Right lobe of liver (tissue), 6 donors: ENCODE measurements around the gene LRP10. TPM values are rescaled to one million over a fixed set of nuclear protein-coding genes. Genes with fewer than 3 reads are reported as not detected.

Experiments
- ATAC-seq, 4 donors: fragments of 200-7000 bp; cut with Tn5 transposase; one replicate each; pipeline ENCODE4 v1.9.1; 2020; ENCODE audit warnings: mild to moderate bottlenecking in 4 of 4, moderate library complexity in 4 of 4
- DNase-seq, 3 donors: peaks; one replicate each; pipeline ENCODE4 v3.0.0-alpha.2; 2020
- H3K27ac ChIP-seq, 3 donors: fragments of 200-600 bp; one replicate each; pipeline ENCODE4 v1.8.0; 2022
- H3K27me3 ChIP-seq, 2 donors: fragments of 200-600 bp; one replicate each; pipeline ENCODE4 v1.8.0; 2022
- H3K36me3 ChIP-seq, 4 donors: fragments of 200-600 bp; sonication (generic) in 1 of 4; one replicate each; pipeline versions ENCODE4 v1.5.1 to v1.8.0; 2017 to 2022; ENCODE audit warnings: control low read depth in 1 of 4
- H3K4me1 ChIP-seq, 4 donors: fragments of 200-600 bp; sonication (generic) in 1 of 4; one replicate each; pipeline versions ENCODE4 v1.5.1 to v1.8.0; 2017 to 2022; ENCODE audit warnings: control low read depth in 1 of 4
- H3K4me3 ChIP-seq, 3 donors: fragments of 200-600 bp; one replicate each; pipeline ENCODE4 v1.8.0; 2022
- H3K9me3 ChIP-seq, 4 donors: fragments of 200-600 bp; sonication (generic) in 1 of 4; one replicate each; pipeline versions ENCODE4 v1.5.1 to v1.8.0; 2017 to 2022; ENCODE audit warnings: control low read depth in 1 of 4
- POLR2A ChIP-seq: fragments of 450-650 bp; IDR thresholded peaks from one replicate; pipeline ENCODE4 v1.6.1; 2017; ENCODE audit warnings: antibody characterized with exemption, mild to moderate bottlenecking
- WGBS: methylation state at CpG from one replicate; pipeline ENCODE4 v1.1.6; 2018; ENCODE audit warnings: low coverage, low lambda C conversion rate; ENCODE audit not compliant: insufficient coverage; ENCODE audit errors: missing lambda C conversion rate; 5-methylcytosine and 5-hydroxymethylcytosine counted together
- intact Hi-C, 2 donors: fragments of 100-400 bp; cut with DNase I; formaldehyde crosslinking; loops; one replicate each; pipeline versions ENCODE4 v1.11.2 to v1.14.1; 2022
- total RNA-seq, 6 experiments: library from RNA; depleted of rRNA in 2 of 6; stranded (reverse); fragments of >200 nt in 2 of 6; fragmentation: NEBNext Ultra II Directional in 3 of 6; extraction: Animal tissue kit (Norgen Biotek cat#: 25700) in 3 of 6; gene quantifications; one replicate each; pipeline versions ENCODE4 v1.1.0 to v1.2.4, GENCODE V29; 2016 to 2023
- TF ChIP-seq, protein P1 (sequence below), 4 donors: fragments of 200-600 bp in 3 of 4; fragments of 450-650 bp in 1 of 4; IDR thresholded peaks; one replicate each; pipeline versions ENCODE4 v1.5.1 to v1.8.0; 2016 to 2022; ENCODE audit warnings: antibody characterized with exemption in 4 of 4, mild to moderate bottlenecking in 2 of 4
- donor health status: DM: no; HTN: yes; CAD: no.
- donor health status: DM: no; HTN: no; CAD: no.
- donor health status: DM: no; HTN: no; CAD: no.
- donor health status: DM: no; HTN: yes; CAD: no.
- donor health status: DM: no; HTN: yes; CAD: no.

The LRP10 gene
- total RNA-seq, 6 experiments from 2014 or later = 31.0 to 54.5 (median 44.6) TPM

GRCh38 chr14:22870811-22871223 is 723 bp upstream of the LRP10 start:
- ATAC-seq = peak in 2 of 4 donors; percentile 10 to 13
- Histone ChIP-seq H3K9me3 (no peaks in the 10 kb centered on the region), H3K4me3 (peak overlapping the region in 2 of 3 donors; percentile 79 to 99), H3K27ac (peak overlapping the region; percentile 98 to 99 (median 98)), H3K4me1 (peaks cover 0 to 17% (median 7%) of the 10 kb centered on the region in 4 donors), H3K36me3 (peaks cover 10 to 23% (median 19%) of the 10 kb centered on the region in 4 donors), H3K27me3 (no peaks in the 10 kb centered on the region)
- 0% methylated on average over 1 of the region's 1 CpG for WGBS
- no peak for DNase-seq
- intact Hi-C loops = no loop called here
- TF ChIP-seq, protein P1, sequence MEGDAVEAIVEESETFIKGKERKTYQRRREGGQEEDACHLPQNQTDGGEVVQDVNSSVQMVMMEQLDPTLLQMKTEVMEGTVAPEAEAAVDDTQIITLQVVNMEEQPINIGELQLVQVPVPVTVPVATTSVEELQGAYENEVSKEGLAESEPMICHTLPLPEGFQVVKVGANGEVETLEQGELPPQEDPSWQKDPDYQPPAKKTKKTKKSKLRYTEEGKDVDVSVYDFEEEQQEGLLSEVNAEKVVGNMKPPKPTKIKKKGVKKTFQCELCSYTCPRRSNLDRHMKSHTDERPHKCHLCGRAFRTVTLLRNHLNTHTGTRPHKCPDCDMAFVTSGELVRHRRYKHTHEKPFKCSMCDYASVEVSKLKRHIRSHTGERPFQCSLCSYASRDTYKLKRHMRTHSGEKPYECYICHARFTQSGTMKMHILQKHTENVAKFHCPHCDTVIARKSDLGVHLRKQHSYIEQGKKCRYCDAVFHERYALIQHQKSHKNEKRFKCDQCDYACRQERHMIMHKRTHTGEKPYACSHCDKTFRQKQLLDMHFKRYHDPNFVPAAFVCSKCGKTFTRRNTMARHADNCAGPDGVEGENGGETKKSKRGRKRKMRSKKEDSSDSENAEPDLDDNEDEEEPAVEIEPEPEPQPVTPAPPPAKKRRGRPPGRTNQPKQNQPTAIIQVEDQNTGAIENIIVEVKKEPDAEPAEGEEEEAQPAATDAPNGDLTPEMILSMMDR (IDR thresholded peaks at IDR 0.05) = no peak
- TF ChIP-seq POLR2A = no peak

DNA sequence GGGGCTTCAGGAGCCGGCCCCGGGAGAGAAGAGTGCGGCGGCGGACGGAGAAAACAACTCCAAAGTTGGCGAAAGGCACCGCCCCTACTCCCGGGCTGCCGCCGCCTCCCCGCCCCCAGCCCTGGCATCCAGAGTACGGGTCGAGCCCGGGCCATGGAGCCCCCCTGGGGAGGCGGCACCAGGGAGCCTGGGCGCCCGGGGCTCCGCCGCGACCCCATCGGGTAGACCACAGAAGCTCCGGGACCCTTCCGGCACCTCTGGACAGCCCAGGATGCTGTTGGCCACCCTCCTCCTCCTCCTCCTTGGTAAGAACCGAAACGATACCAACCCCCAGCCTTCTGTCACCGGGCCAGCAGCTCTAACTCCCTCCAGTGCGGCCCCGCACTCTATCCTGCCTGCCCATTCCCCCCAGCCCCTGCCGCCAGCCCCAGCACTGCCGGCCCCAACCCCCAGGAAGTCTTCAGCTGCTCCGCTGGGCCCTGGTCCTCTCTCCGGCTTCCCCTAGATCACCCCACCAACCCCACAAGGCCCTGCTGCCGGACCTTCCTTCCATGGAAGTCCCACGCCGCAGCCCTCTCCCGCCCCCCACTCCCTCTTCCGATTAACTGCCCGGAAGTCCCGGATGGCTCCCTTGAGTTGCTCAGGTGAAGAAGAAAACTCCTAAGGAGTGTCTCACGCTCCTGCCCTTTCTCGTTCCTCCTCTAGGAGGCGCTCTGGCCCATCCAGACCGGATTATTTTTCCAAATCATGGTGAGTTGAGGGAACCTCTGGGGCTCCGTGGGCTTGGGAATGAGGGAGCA is 693 bp downstream of the LRP10 start:
- no peaks in the 10 kb centered on the region for H3K9me3 ChIP-seq
- H3K4me1 ChIP-seq = peaks cover 0 to 17% (median 7%) of the 10 kb centered on the region in 4 donors
- peaks cover 16 to 37% (median 24%) of the 10 kb centered on the region in 4 donors for H3K36me3 ChIP-seq
- TF ChIP-seq, protein P1 (IDR thresholded peaks at IDR 0.05) = peak; percentile 80 to 91 (median 85)
- TF ChIP-seq POLR2A = no peak
- ATAC-seq (peak; percentile 55 to 62 (median 60)), DNase-seq (peak; percentile 72 to 79 (median 78))
- under 1% methylated on average over 25 of the region's 45 CpGs for WGBS
- peak overlapping the region; percentile 98 to 99 (median 98) for H3K27ac ChIP-seq
- H3K4me3 ChIP-seq = peak overlapping the region; percentile 79 to 99 (median 88)
- intact Hi-C loops = no loop called here
- no peaks in the 10 kb centered on the region for H3K27me3 ChIP-seq

DNA sequence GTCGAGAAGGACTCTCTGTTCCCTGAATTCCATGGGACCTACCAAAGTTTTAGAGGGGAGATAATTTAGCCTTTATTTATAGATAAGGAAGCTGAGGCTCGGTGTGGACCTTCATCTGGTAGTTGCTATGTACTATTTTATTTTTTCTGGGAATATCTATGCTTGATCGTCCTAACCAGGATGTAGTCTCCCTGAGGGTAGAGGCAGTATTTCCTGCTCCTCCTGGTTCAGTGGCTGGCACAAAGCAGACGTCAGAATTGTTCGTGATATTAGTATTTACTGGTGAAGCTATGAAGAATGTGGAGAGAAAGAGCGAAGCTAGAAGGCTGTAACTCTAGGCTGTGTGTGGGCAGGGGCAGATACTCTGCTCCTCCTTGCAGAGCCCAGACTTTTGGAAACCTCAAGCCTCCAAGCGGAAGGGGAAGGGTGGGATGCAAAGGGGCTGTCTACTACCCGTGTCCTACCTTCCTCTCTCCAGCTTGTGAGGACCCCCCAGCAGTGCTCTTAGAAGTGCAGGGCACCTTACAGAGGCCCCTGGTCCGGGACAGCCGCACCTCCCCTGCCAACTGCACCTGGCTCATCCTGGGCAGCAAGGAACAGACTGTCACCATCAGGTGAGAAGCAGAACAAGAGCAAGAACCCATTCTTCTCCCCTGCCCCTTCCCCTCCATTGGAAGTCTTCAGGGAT is 1.4 kb downstream of the LRP10 start:
- DNase-seq = no peak
- H3K36me3 ChIP-seq = peaks cover 16 to 45% (median 27%) of the 10 kb centered on the region in 4 donors

GRCh38 chr14:22875003-22875747 is 3.6 kb downstream of the LRP10 start:
- H3K27ac ChIP-seq = no peak overlapping the region
- TF ChIP-seq, protein P1 (IDR thresholded peaks at IDR 0.05) = no peak
- no peak for TF ChIP-seq POLR2A
- H3K27me3 ChIP-seq = no peaks in the 10 kb centered on the region
- H3K9me3 ChIP-seq = no peaks in the 10 kb centered on the region
- ATAC-seq = no peak
- no peak for DNase-seq
- H3K4me3 ChIP-seq = no peak overlapping the region
- WGBS = 94% methylated on average over 8 of the region's 15 CpGs
- H3K4me1 ChIP-seq = peaks cover 0 to 15% (median 7%) of the 10 kb centered on the region in 4 donors
- peaks cover 16 to 51% (median 31%) of the 10 kb centered on the region in 4 donors for H3K36me3 ChIP-seq
- intact Hi-C loops = no loop called here

More for the DNA sequence above, 1.4 kb downstream of the LRP10 start:
- ATAC-seq = no peak
- 30% methylated on average over 6 of the region's 10 CpGs for WGBS
- H3K9me3 ChIP-seq = no peaks in the 10 kb centered on the region
- H3K4me3 ChIP-seq = peak overlapping the region; percentile 79 to 99 (median 88)
- no peak for TF ChIP-seq POLR2A
- TF ChIP-seq, protein P1 (IDR thresholded peaks at IDR 0.05) = no peak
- no peaks in the 10 kb centered on the region for H3K27me3 ChIP-seq
- peaks cover 0 to 17% (median 7%) of the 10 kb centered on the region in 4 donors for H3K4me1 ChIP-seq
- H3K27ac ChIP-seq = peak overlapping the region; percentile 98 to 99 (median 98)
- intact Hi-C loops = no loop called here
